Keratinocyte (primary cell): ENCODE measurements around the gene PARL. TPM values are rescaled to one million over a fixed set of nuclear protein-coding genes. Genes with fewer than 3 reads are reported as not detected.

Experiments
- DNase-seq: peaks from one replicate; pipeline ENCODE4 v3.0.0-alpha.2; 2011; ENCODE audit warnings: low read depth, missing footprints, low spot score
- FAIRE-seq: peaks from 2 replicates; lab custom pipeline; 2011; peaks lifted over from hg19 to GRCh38; lab: Jason Lieb, UNC
- H2AFZ ChIP-seq: 2 replicates; pipeline ENCODE4 v1.6.0; 2012; ENCODE audit warnings: low read length, control low read depth, inconsistent platforms; ENCODE audit not compliant: control insufficient read depth
- H3K27ac ChIP-seq: 2 replicates; pipeline ENCODE4 v1.5.1; 2011; ENCODE audit warnings: low read length; ENCODE audit not compliant: control insufficient read depth, insufficient read depth
- H3K27me3 ChIP-seq: 3 replicates; pipeline ENCODE4 v1.6.0; 2011; ENCODE audit warnings: low read length; ENCODE audit not compliant: control insufficient read depth, insufficient read depth; ENCODE audit errors: extremely low read depth
- H3K36me3 ChIP-seq, 2 experiments: 2 replicates in 1 of 2; 3 replicates in 1 of 2; pipeline ENCODE4 v1.5.1; 2011; ENCODE audit warnings: low read length in 2 of 2, mild to moderate bottlenecking in 1 of 2; ENCODE audit not compliant: control insufficient read depth in 2 of 2, insufficient read depth in 2 of 2; ENCODE audit errors: extremely low read depth in 1 of 2
- H3K4me1 ChIP-seq: 3 replicates; pipeline ENCODE4 v1.5.1; 2011; ENCODE audit warnings: low read length; ENCODE audit not compliant: control insufficient read depth, insufficient read depth; ENCODE audit errors: extremely low read depth
- H3K4me2 ChIP-seq: 3 replicates; pipeline ENCODE4 v1.6.0; 2011; ENCODE audit warnings: low read depth, low read length; ENCODE audit not compliant: control insufficient read depth, insufficient read depth; ENCODE audit errors: extremely low read depth
- H3K4me3 ChIP-seq, 3 experiments: fragments of 200-600 bp in 1 of 3; sonication (generic) in 1 of 3; 2 replicates in 2 of 3; 3 replicates in 1 of 3; pipeline ENCODE4 v1.5.1; 2011 to 2016; ENCODE audit warnings: low read length in 3 of 3, mild to moderate bottlenecking in 3 of 3, control low read depth in 2 of 3, inconsistent platforms in 1 of 3, low read depth in 1 of 3, mixed read lengths in 1 of 3, mixed run types in 1 of 3, moderate library complexity in 1 of 3; ENCODE audit not compliant: control insufficient read depth in 2 of 3, insufficient read depth in 2 of 3; ENCODE audit errors: extremely low read depth in 1 of 3
- H3K79me2 ChIP-seq: 2 replicates; pipeline ENCODE4 v1.6.0; 2012; ENCODE audit warnings: low read length; ENCODE audit not compliant: control insufficient read depth, insufficient read depth
- H3K9ac ChIP-seq: 3 replicates; pipeline ENCODE4 v1.6.0; 2011; ENCODE audit warnings: low read length; ENCODE audit not compliant: control insufficient read depth, insufficient read depth; ENCODE audit errors: extremely low read depth
- H3K9me1 ChIP-seq: 3 replicates; pipeline ENCODE4 v1.6.0; 2011; ENCODE audit warnings: low read length; ENCODE audit not compliant: control insufficient read depth, insufficient read depth; ENCODE audit errors: extremely low read depth
- H3K9me3 ChIP-seq: 2 replicates; pipeline ENCODE4 v1.5.1; 2012; ENCODE audit warnings: low read depth, low read length; ENCODE audit not compliant: control insufficient read depth
- H4K20me1 ChIP-seq: 3 replicates; pipeline ENCODE4 v1.6.0; 2011; ENCODE audit warnings: low read length; ENCODE audit not compliant: control insufficient read depth, insufficient read depth; ENCODE audit errors: extremely low read depth
- EZH2 ChIP-seq: IDR thresholded peaks from one replicate; pipeline ENCODE4 v1.6.1; 2012; ENCODE audit warnings: inconsistent platforms, mild to moderate bottlenecking, low read length, moderate library complexity
- dilution Hi-C: fragments of 300-500 bp; cut with MboI; formaldehyde crosslinking; loops from one replicate; pipeline ENCODE4 v1.7.0; 2020; ENCODE audit warnings: low sequenced_read_pairs; ENCODE audit not compliant: extremely low pct_ligation_motif_present
- polyA plus RNA-seq, 5 experiments: library from polyadenylated mRNA; depleted of rRNA in 3 of 5; stranded (reverse) in 3 of 5; stranded (forward) in 1 of 5; unstranded in 1 of 5; fragments of >200 nt; gene quantifications; 1 replicate in 1 of 5; 2 replicates in 3 of 5; 3 replicates in 1 of 5; pipeline versions ENCODE4 v1.2.1 to v1.2.3, GENCODE V29; 2011 to 2012; ENCODE audit warnings: missing spikeins in 2 of 5, low read depth in 1 of 5, low replicate concordance in 1 of 5
- TF ChIP-seq, protein P1 (sequence below), 3 experiments: IDR thresholded peaks in 1 of 3; conservative IDR thresholded peaks in 1 of 3; optimal IDR thresholded peaks in 1 of 3; 2 replicates in 2 of 3; 3 replicates in 1 of 3; pipeline versions ENCODE3 to v1.5.1; 2011; ENCODE audit warnings: low read length in 3 of 3, mild to moderate bottlenecking in 3 of 3, moderate library complexity in 2 of 3, control low read depth in 1 of 3, inconsistent platforms in 1 of 3; ENCODE audit not compliant: insufficient read depth in 2 of 3; ENCODE audit errors: extremely low read depth in 1 of 3

The PARL gene
- polyA plus RNA-seq, 1 donor (not counting 4 experiments of a cell fraction or from before 2014, with no cell fraction given), result 68.9 TPM

DNA sequence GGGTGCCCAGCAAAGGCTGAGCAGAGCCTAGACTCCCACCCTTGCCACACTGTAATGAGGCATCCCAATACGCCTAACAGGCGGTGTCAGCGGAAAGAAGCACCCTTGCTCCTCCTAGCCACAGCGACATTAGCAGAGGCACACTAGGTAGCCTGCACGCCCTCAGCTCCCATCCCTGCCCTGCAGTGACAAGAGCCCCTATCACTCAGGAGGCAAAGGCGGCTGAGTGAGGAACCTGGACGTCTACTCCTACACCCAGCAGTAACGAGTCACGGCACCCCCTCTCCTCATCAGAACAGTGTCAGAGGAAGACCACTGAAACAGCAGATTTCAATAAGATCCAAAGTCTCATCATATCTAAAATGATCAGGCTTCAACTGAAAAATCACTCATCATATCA, 47.3 kb downstream of the PARL start:
- no peaks in the 10 kb centered on the region for H3K4me1 ChIP-seq
- DNase-seq, result no peak
- no peaks in the 10 kb centered on the region for H3K79me2 ChIP-seq
- H3K36me3 ChIP-seq, result peaks cover 12 to 15% of the 10 kb centered on the region in 2 experiments
- no peak overlapping the region for H2AFZ ChIP-seq
- no peak for FAIRE-seq
- TF ChIP-seq EZH2, result no peak
- TF ChIP-seq, protein P1, sequence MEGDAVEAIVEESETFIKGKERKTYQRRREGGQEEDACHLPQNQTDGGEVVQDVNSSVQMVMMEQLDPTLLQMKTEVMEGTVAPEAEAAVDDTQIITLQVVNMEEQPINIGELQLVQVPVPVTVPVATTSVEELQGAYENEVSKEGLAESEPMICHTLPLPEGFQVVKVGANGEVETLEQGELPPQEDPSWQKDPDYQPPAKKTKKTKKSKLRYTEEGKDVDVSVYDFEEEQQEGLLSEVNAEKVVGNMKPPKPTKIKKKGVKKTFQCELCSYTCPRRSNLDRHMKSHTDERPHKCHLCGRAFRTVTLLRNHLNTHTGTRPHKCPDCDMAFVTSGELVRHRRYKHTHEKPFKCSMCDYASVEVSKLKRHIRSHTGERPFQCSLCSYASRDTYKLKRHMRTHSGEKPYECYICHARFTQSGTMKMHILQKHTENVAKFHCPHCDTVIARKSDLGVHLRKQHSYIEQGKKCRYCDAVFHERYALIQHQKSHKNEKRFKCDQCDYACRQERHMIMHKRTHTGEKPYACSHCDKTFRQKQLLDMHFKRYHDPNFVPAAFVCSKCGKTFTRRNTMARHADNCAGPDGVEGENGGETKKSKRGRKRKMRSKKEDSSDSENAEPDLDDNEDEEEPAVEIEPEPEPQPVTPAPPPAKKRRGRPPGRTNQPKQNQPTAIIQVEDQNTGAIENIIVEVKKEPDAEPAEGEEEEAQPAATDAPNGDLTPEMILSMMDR (optimal IDR thresholded peaks at IDR 0.05 in 1 of 3, IDR thresholded peaks at IDR 0.05 in 1 of 3, conservative IDR thresholded peaks at IDR 0.05 in 1 of 3; ENCODE audit: extremely low read depth in 1 of 3, insufficient read depth in 2 of 3, low read length in 3 of 3), result no peak
- no peak overlapping the region for H3K4me2 ChIP-seq
- H3K9me1 ChIP-seq, result no peaks in the 10 kb centered on the region
- no peak overlapping the region for H3K9ac ChIP-seq
- H3K27ac ChIP-seq, result no peak overlapping the region
- no peaks in the 10 kb centered on the region for H3K9me3 ChIP-seq
- dilution Hi-C loops, result no loop called here
- no peaks in the 10 kb centered on the region for H4K20me1 ChIP-seq
- no peak overlapping the region for H3K4me3 ChIP-seq
- no peaks in the 10 kb centered on the region for H3K27me3 ChIP-seq

- DNase-seq, result no peak
- H3K9me1 ChIP-seq, result no peaks in the 10 kb centered on the region
- no peak overlapping the region for H3K4me2 ChIP-seq
- no peaks in the 10 kb centered on the region for H3K79me2 ChIP-seq
- no peaks in the 10 kb centered on the region for H3K4me1 ChIP-seq
- no peak overlapping the region for H3K27ac ChIP-seq
- dilution Hi-C loops, result no loop called here
- H2AFZ ChIP-seq, result no peak overlapping the region
- H3K9me3 ChIP-seq, result no peaks in the 10 kb centered on the region
- H4K20me1 ChIP-seq, result no peaks in the 10 kb centered on the region
- no peak overlapping the region for H3K9ac ChIP-seq
- FAIRE-seq, result no peak
- TF ChIP-seq EZH2, result no peak
- TF ChIP-seq, protein P1 (optimal IDR thresholded peaks at IDR 0.05 in 1 of 3, IDR thresholded peaks at IDR 0.05 in 1 of 3, conservative IDR thresholded peaks at IDR 0.05 in 1 of 3; ENCODE audit: extremely low read depth in 1 of 3, insufficient read depth in 2 of 3, low read length in 3 of 3), result no peak
- H3K27me3 ChIP-seq, result no peaks in the 10 kb centered on the region
- no peak overlapping the region for H3K4me3 ChIP-seq
- H3K36me3 ChIP-seq, result peaks cover 11 to 17% of the 10 kb centered on the region in 2 experiments
Measured at GRCh38 chr3:183833516-183833915, 51.2 kb downstream of the PARL start.
